ENCODE results near the gene ZNF469. TPM values are rescaled to one million over a fixed set of nuclear protein-coding genes. Genes with fewer than 3 reads are reported as not detected.

The ZNF469 gene
- total and polyA plus RNA-seq, 8 donors = 0.14 to 2.0 (median 0.34) TPM

DNA sequence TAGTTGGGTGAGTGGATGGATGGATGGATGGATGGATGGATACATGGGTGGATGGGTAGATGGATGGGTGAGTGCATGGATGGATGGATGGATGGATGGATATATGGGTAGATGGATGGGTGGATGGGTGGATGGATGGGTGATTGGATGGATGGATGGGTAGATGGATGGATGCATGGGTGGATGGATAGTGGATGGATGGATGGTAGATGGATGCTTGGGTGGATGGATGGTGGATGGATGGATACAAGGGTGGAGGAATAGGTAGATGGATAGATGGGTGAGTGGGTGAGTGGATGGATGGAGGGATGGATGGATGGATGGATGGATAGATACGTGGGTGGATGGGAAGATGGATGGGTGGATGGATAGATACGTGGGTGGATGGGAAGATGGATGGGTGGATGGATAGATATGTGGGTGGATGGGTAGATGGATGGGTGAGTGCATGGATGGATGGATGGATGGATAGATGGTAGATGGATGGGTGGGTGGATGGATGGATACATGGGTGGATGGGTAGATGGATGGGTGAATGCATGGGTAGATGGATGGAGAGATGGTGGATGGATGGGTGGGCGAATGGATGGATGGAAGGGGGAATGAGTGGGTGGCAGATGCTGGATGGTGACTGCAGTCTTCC, 19.0 kb downstream of the ZNF469 start:
- no peaks in the 10 kb centered on the region for H3K36me3 ChIP-seq
- no peak overlapping the region for H3K4me3 ChIP-seq
- TF ChIP-seq, protein P1, sequence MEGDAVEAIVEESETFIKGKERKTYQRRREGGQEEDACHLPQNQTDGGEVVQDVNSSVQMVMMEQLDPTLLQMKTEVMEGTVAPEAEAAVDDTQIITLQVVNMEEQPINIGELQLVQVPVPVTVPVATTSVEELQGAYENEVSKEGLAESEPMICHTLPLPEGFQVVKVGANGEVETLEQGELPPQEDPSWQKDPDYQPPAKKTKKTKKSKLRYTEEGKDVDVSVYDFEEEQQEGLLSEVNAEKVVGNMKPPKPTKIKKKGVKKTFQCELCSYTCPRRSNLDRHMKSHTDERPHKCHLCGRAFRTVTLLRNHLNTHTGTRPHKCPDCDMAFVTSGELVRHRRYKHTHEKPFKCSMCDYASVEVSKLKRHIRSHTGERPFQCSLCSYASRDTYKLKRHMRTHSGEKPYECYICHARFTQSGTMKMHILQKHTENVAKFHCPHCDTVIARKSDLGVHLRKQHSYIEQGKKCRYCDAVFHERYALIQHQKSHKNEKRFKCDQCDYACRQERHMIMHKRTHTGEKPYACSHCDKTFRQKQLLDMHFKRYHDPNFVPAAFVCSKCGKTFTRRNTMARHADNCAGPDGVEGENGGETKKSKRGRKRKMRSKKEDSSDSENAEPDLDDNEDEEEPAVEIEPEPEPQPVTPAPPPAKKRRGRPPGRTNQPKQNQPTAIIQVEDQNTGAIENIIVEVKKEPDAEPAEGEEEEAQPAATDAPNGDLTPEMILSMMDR (IDR thresholded peaks at IDR 0.05) = no peak
- DNase-seq (no peak), ATAC-seq (no peak), FAIRE-seq (no peak)
- no peaks in the 10 kb centered on the region for H3K4me1 ChIP-seq
- intact Hi-C loops (cut with DNase I) = loop anchor here in 1 of 3 donors (10.0 kb wide), 1 partner anchor 207 kb away; no protein-coding TSS in a partner anchor
- WGBS, 2 donors = 48 to 78% methylated on average over 3 of the region's 3 CpGs
- peaks cover 0 to 2% (median 0%) of the 10 kb centered on the region in 4 donors for H3K27me3 ChIP-seq
- H3K27ac ChIP-seq = no peak overlapping the region
- H3K9me3 ChIP-seq = no peaks in the 10 kb centered on the region

DNA sequence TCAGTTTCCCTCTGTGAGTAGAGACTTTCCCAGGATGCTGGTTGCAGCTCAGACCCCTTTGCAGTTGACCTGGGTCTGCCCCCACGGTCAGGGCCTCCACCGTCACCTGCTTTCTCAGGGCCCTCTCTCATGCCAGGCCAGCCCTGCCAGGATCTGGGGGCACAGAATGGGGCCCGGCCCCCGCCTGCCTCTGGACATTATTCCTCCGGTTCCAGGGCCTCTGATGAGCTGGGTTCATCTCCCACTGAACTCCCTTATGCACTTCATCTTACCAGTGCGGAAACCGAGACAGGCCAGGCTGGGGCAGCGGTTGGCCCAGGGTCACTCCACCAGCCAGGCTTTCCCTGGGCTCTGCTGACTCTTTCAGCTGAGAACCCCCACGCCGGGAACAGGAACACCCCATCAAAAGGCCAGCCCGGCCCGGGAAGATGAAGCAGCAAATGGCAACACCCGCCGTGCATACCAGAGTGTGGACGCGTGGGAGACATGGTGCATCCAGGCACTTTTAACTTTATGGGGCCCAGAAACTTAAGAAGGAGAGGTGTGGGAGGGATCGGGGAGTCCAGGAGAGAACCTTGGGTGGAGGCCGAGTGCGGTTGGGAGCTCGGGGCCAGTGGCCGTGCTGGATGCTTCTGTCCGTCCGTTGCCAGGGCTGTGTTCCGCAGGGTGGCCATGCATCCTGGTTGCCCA, 19.9 kb downstream of the ZNF469 start:
- TF ChIP-seq, protein P1 (IDR thresholded peaks at IDR 0.05) = no peak
- intact Hi-C loops (cut with DNase I) = loop anchor here in 1 of 3 donors (10.0 kb wide), 1 partner anchor 208 kb away; no protein-coding TSS in a partner anchor
- DNase-seq = no peak
- no peak for FAIRE-seq
- ATAC-seq = no peak
- no peak overlapping the region for H3K4me3 ChIP-seq
- no peaks in the 10 kb centered on the region for H3K9me3 ChIP-seq
- WGBS, 2 donors = 65 to 72% methylated on average over 24 of the region's 24 CpGs
- H3K27me3 ChIP-seq = peaks cover 0 to 2% (median 0%) of the 10 kb centered on the region in 4 donors
- no peak overlapping the region for H3K27ac ChIP-seq
- H3K36me3 ChIP-seq = no peaks in the 10 kb centered on the region
- no peaks in the 10 kb centered on the region for H3K4me1 ChIP-seq

DNA sequence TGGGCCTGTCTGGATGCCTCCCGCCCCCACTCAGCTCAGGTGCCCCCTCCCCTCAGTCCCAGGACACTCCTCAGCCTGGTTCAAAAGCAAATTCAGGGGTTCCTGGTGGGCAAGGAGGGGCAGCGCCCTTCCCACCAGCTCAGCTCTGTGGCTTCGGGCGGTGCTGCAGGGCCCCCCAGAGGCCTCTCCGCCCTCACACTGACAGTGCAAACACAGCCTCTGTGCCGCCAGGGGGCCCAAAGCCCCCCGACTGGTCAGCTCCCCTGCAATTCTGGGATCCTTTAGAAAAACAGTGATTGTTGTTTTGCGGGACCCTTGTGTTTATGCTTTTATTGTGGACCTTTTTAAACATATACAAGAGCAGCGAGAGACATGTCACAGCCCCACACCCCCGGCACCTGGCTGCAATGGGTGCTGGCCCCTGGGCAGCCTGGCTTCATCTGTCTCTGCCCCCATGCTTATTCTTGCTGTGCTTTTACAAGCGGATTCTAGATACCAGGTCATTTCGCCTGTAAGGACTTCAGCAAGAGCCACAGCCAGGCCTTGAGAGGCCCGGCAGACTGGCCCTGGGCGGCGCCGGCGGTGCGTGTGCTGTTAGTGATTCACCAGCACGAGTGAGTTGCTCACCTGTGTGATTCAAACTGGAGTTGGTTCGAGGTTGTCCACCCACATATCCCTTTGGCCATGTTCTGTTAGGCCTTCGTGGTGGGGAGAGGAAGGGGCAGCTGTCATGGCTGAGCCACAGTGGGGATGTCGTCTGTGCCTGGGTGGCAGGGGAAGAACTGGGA, 21.2 kb downstream of the ZNF469 start:
- ATAC-seq (no peak), FAIRE-seq (no peak), DNase-seq (no peak)
- intact Hi-C loops (cut with DNase I) = loop anchor here in 1 of 3 donors (10.0 kb wide), 1 partner anchor 209 kb away; no protein-coding TSS in a partner anchor
- no peak overlapping the region for H3K4me3 ChIP-seq
- H3K27me3 ChIP-seq = peaks cover 0 to 2% (median 0%) of the 10 kb centered on the region in 4 donors
- no peaks in the 10 kb centered on the region for H3K4me1 ChIP-seq
- WGBS, 2 donors = 68 to 71% methylated on average over 22 of the region's 22 CpGs
- H3K36me3 ChIP-seq = no peaks in the 10 kb centered on the region
- H3K9me3 ChIP-seq = no peaks in the 10 kb centered on the region
- TF ChIP-seq, protein P1 (IDR thresholded peaks at IDR 0.05) = no peak
- no peak overlapping the region for H3K27ac ChIP-seq

DNA sequence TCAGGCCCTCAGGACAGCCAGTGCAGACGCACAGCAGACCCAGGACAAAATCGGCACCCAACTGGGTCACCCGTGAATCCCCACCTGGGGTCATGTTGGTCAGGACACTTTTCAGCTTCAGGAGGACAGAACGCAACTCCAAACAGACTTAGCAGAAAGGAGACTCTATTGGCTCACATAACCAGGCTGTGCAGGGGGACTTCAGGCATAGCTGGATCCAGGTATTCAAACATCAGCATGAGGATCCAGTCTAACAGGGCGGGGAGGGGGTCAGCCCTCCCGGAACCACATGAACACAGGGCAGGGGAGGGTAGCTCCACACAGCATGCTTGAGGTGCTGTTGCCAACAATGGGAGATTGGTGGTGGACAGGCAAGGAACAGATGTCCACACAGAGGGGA, 22.0 kb downstream of the ZNF469 start:
- Histone ChIP-seq H3K27ac (no peak overlapping the region), H3K9me3 (no peaks in the 10 kb centered on the region), H3K4me3 (no peak overlapping the region), H3K27me3 (peaks cover 0 to 2% (median 0%) of the 10 kb centered on the region in 4 donors), H3K4me1 (no peaks in the 10 kb centered on the region), H3K36me3 (no peaks in the 10 kb centered on the region)
- TF ChIP-seq, protein P1 (IDR thresholded peaks at IDR 0.05) = no peak
- ATAC-seq (no peak), DNase-seq (no peak), FAIRE-seq (no peak)
- 73 to 79% methylated on average over 6 of the region's 6 CpGs for WGBS, 2 donors
- intact Hi-C loops (cut with DNase I) = loop anchor here in 1 of 3 donors (10.0 kb wide), 1 partner anchor 210 kb away; no protein-coding TSS in a partner anchor
